GM18867 (cell line): ENCODE measurements around the gene NOL4L.

Experiments used
- ATAC-seq: cut with Tn5 transposase; IDR thresholded peaks from one replicate; pipeline ENCODE4 v1.9.1; 2021; ENCODE audit warnings: mild to moderate bottlenecking, moderate library complexity; ENCODE audit not compliant: unreplicated experiment

NOL4L gene

GRCh38 chr20:32613192-32614053 lies 28.3 kb upstream of the NOL4L start:
- no peak for ATAC-seq

- ATAC-seq = no peak
These were observed 27.4 kb upstream of the NOL4L start for GRCh38 chr20:32612351-32613191.

DNA sequence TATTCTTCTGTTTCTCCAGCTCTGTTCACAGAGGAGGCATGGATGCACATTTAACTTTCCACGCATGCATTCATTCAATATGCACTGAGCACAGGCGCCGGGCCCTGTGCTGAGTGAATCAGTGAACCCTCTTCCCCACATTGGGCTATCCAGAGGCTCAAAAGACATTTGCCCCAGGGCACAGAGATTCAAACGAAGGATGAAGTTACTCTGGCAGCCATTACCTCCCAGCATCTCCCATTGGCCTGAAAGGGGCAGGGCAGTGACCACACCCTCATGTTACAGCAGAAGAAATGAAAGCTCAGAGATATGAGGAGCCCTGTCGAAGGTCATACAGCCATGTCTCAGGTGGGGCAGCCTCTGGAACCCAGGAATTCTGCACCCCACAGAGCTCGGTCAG lies 26.7 kb upstream of the NOL4L start:
- ATAC-seq = no peak

DNA sequence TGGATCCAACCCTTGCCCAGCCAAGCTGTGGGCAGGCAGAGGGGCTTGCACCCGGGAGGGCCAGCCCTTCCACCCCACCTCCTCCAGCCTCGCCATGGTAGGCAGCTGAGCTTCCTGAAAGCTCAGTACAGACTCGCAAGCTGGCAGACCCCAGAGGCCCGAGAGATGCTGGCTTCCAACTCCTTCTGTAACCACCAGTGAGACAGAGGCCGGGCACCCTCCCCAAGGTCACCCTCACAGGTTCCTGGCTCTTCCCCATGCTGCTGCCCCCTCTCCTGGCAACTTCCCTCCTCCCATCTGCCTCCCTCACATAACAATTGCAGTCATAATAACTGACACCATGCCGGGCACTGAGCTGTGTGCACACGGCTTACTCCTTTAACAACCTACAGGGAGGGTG lies 26.2 kb upstream of the NOL4L start:
- ATAC-seq = no peak

- ATAC-seq = no peak
These were observed 25.5 kb upstream of the NOL4L start for GRCh38 chr20:32610472-32611218.

- ATAC-seq = no peak
These were observed 24.9 kb upstream of the NOL4L start for GRCh38 chr20:32609993-32610392.

- no peak for ATAC-seq
These were observed 24.1 kb upstream of the NOL4L start for GRCh38 chr20:32609111-32609773.

GRCh38 chr20:32608664-32609015 lies 23.5 kb upstream of the NOL4L start:
- no peak for ATAC-seq

GRCh38 chr20:32607727-32608663 lies 22.9 kb upstream of the NOL4L start:
- ATAC-seq = no peak

GRCh38 chr20:32607324-32607723 lies 22.2 kb upstream of the NOL4L start:
- no peak for ATAC-seq

DNA sequence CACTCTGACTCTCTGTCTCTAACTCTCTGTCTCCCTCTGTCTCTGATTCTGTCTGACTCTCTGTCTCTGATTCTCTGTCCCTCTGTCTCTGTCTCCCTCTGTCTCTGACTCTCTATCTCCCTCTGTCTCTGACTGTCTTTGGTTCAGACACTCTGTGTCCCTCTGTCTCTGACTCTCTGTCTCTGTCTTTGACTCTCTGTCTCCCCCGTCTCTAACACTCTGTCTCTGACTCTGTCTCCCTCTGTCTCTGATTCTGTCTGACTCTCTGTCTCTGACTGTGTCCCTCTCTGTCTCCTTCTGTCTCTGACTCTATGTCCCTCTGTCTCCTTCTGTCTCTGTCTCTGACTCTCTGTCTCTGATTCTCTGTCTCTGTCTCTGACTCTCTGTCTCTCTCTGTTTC lies 21.7 kb upstream of the NOL4L start:
- no peak for ATAC-seq

GRCh38 chr20:32606107-32606506 lies 21.0 kb upstream of the NOL4L start:
- ATAC-seq = no peak

GRCh38 chr20:32605167-32605656 lies 20.1 kb upstream of the NOL4L start:
- no peak for ATAC-seq

GRCh38 chr20:32603046-32603726 lies 18.1 kb upstream of the NOL4L start:
- ATAC-seq = no peak

GRCh38 chr20:32602273-32602672 lies 17.1 kb upstream of the NOL4L start:
- ATAC-seq = no peak

DNA sequence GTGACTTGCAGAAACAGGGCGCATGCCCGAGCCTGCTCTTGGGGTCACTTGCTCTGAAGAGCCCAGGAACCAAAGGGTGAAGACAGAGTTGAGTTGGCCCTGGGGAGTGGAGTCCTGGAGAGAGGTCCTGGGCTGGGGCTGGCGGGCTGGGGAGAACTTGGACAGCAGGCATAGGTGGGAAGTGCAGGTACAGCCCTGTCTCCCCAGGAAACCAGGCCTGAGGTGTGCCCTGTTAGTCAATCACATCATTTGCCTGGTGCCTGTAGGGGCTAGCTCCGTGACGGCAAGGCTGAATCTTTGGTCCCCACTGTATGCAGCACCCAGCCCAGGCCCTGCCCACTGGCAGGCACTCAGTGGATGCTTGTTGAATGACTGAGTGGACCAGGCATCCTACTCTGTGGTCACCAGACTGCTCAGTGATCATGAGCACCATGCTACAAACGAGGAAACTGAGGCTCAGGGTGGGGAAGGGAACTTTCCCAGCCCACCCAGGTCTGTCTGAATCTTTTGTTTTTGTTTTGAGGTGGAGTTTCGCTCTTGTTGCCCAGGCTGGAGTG lies 15.6 kb upstream of the NOL4L start:
- no peak for ATAC-seq

DNA sequence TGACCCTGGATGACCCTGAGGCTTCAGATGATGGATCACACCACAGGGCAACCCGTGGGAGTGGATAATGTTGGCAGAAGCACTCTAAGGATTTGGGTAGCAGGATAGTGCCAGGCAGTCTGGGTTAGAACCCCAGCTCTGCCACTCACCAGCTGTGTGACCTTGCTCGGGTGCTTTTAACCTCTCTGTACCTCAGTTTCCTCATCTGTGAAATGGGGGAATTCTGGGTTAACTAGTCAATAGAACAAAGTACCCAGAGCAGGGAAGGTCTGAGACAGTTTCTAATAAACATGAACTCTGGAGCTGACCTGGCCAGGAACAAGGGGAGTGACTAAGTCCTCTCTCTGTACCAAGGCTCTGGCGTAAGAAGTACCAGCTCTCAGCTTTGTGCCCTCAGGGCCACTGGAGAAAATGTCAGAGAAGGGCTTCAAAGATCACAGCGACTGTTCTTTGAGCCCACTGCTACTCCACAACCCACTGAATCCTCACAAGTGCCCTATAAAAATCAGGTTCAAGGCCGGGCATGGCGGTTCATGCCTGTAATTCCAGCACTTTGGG lies 14.7 kb upstream of the NOL4L start:
- ATAC-seq = no peak

GRCh38 chr20:32598606-32599005 lies 13.5 kb upstream of the NOL4L start:
- ATAC-seq = no peak
